Calu3 (cell line): ENCODE measurements around the gene MINDY4. TPM values are rescaled to one million over a fixed set of nuclear protein-coding genes. Genes with fewer than 3 reads are reported as not detected.

Experiments
- BruUV-seq: library from RNA; stranded (reverse); fragments of 400-500 nt; replicated peaks from 2 replicates; lab custom pipeline; 2021; lab: Mats Ljungman, UMichigan
- CTCF ChIA-PET: fragments of 300-600 bp; sonication (Branson Sonifier 250); formaldehyde crosslinking; loops from one replicate; lab custom pipeline; 2022; ENCODE audit warnings: antibody characterized with exemption; lab: Charles Lee
- DNase-seq: peaks from one replicate; pipeline ENCODE4 v3.0.0; 2022
- H3K27ac Mint-ChIP-seq: one replicate; pipeline ENCODE4 v1.8.0; 2022; ENCODE audit warnings: mixed read lengths; ENCODE audit not compliant: unreplicated experiment
- H3K27me3 Mint-ChIP-seq: one replicate; pipeline ENCODE4 v1.8.0; 2022; ENCODE audit warnings: mixed read lengths; ENCODE audit not compliant: unreplicated experiment
- H3K36me3 Mint-ChIP-seq: one replicate; pipeline ENCODE4 v1.8.0; 2022; ENCODE audit warnings: mild to moderate bottlenecking, moderate library complexity, mixed read lengths; ENCODE audit not compliant: insufficient read depth, unreplicated experiment
- H3K4me1 Mint-ChIP-seq: one replicate; pipeline ENCODE4 v1.8.0; 2022; ENCODE audit warnings: mild to moderate bottlenecking, low read depth, mixed read lengths; ENCODE audit not compliant: unreplicated experiment
- H3K4me3 Mint-ChIP-seq: one replicate; pipeline ENCODE4 v1.8.0; 2022; ENCODE audit warnings: mild to moderate bottlenecking, low read depth, moderate library complexity, mixed read lengths; ENCODE audit not compliant: unreplicated experiment
- H3K9me3 Mint-ChIP-seq: one replicate; pipeline ENCODE4 v1.8.0; 2022; ENCODE audit warnings: low read depth, mixed read lengths; ENCODE audit not compliant: unreplicated experiment
- CTCF ChIP-seq: fragments of 200-600 bp; IDR thresholded peaks from one replicate; pipeline ENCODE4 v1.8.0; 2022; ENCODE audit warnings: antibody characterized with exemption; ENCODE audit not compliant: unreplicated experiment
- intact Hi-C: fragments of 100-400 bp; cut with micrococcal nuclease; formaldehyde crosslinking; loops from one replicate; pipeline ENCODE4 v1.10.0; 2022; ENCODE audit not compliant: unreplicated experiment
- total RNA-seq: library from RNA; stranded (reverse); gene quantifications from 2 replicates; pipeline ENCODE4 v1.2.3, GENCODE V29; 2022

MINDY4 gene
- total RNA-seq, 1 experiment from 2014 or later: 12.4 TPM

- H3K27ac Mint-ChIP-seq: no peak overlapping the region
Observed at GRCh38 chr7:30916767-30917166, 145.6 kb downstream of the MINDY4 start.

GRCh38 chr7:30917216-30917893 is 146.1 kb downstream of the MINDY4 start:
- BruUV-seq: no TSS peak
- intact Hi-C loops: no loop called here
- H3K36me3 Mint-ChIP-seq: peaks cover 4% of the 10 kb centered on the region
- H3K4me3 Mint-ChIP-seq: no peak overlapping the region
- CTCF ChIA-PET: no interaction called here
- TF ChIP-seq CTCF: no peak
- peaks cover 57% of the 10 kb centered on the region for H3K4me1 Mint-ChIP-seq
- DNase-seq: no peak
- no peaks in the 10 kb centered on the region for H3K9me3 Mint-ChIP-seq
- H3K27ac Mint-ChIP-seq: no peak overlapping the region
- no peaks in the 10 kb centered on the region for H3K27me3 Mint-ChIP-seq

More at GRCh38 chr7:30916767-30917166, 145.6 kb downstream of the MINDY4 start:
- CTCF ChIA-PET: no interaction called here
- no peak for TF ChIP-seq CTCF
- no peak for DNase-seq
- no peaks in the 10 kb centered on the region for H3K27me3 Mint-ChIP-seq
- H3K9me3 Mint-ChIP-seq: no peaks in the 10 kb centered on the region
- peaks cover 60% of the 10 kb centered on the region for H3K4me1 Mint-ChIP-seq
- intact Hi-C loops: no loop called here
- BruUV-seq: no TSS peak
- peaks cover 4% of the 10 kb centered on the region for H3K36me3 Mint-ChIP-seq
- H3K4me3 Mint-ChIP-seq: no peak overlapping the region

GRCh38 chr7:30918676-30919075 is 147.5 kb downstream of the MINDY4 start:
- H3K9me3 Mint-ChIP-seq: no peaks in the 10 kb centered on the region
- intact Hi-C loops: no loop called here
- BruUV-seq: no TSS peak

GRCh38 chr7:30920021-30920583 is 148.9 kb downstream of the MINDY4 start:
- intact Hi-C loops: no loop called here
- CTCF ChIA-PET: interaction anchor here (1.8 kb wide), 1 partner anchor 24 kb away, joined by 4 read pairs; no protein-coding TSS in a partner anchor
- Mint-ChIP-seq H3K36me3 (no peaks in the 10 kb centered on the region), H3K9me3 (no peaks in the 10 kb centered on the region), H3K4me1 (peaks cover 30% of the 10 kb centered on the region), H3K4me3 (no peak overlapping the region), H3K27me3 (no peaks in the 10 kb centered on the region), H3K27ac (no peak overlapping the region)
- no peak for DNase-seq
- no peak for TF ChIP-seq CTCF
- BruUV-seq: no TSS peak

More at GRCh38 chr7:30918676-30919075, 147.5 kb downstream of the MINDY4 start:
- no peaks in the 10 kb centered on the region for H3K36me3 Mint-ChIP-seq
- no peak for DNase-seq
- no peak for TF ChIP-seq CTCF
- CTCF ChIA-PET: interaction anchor here (0.7 to 1.8 kb wide), 3 partner anchors 20 to 163 kb away, joined by 4 to 7 read pairs (median 5); no protein-coding TSS in a partner anchor
- no peak overlapping the region for H3K4me3 Mint-ChIP-seq
- H3K4me1 Mint-ChIP-seq: peaks cover 44% of the 10 kb centered on the region
- no peak overlapping the region for H3K27ac Mint-ChIP-seq
- H3K27me3 Mint-ChIP-seq: no peaks in the 10 kb centered on the region
